Mucosa of descending colon (tissue), 3 donors: ENCODE results near the gene RAET1E. TPM values are rescaled to one million over a fixed set of nuclear protein-coding genes. Genes with fewer than 3 reads are reported as not detected.
A peak's percentile ranks its signal among the peaks of the same experiment; 100 is the strongest.
"Not testable (repeated sequence)": the region's sequence is repeated elsewhere in the genome, so short reads cannot be mapped to it uniquely, and the experiment has no call there.

Experiments
- ATAC-seq: fragments of 200-7000 bp; cut with Tn5 transposase; one replicate; pipeline ENCODE4 v1.9.1; 2020; ENCODE audit warnings: mild to moderate bottlenecking, moderate library complexity
- DNase-seq, 3 donors: peaks; one replicate each; pipeline ENCODE4 v3.0.0-alpha.2; 2020
- H3K36me3 ChIP-seq: fragments of 200-600 bp; one replicate; pipeline ENCODE4 v1.8.0; 2021; ENCODE audit warnings: low read depth, mild to moderate bottlenecking
- H3K4me1 ChIP-seq: fragments of 200-600 bp; one replicate; pipeline ENCODE4 v1.8.0; 2021; ENCODE audit warnings: low read depth, mild to moderate bottlenecking
- H3K4me3 ChIP-seq: fragments of 200-600 bp; one replicate; pipeline ENCODE4 v1.8.0; 2021; ENCODE audit warnings: mild to moderate bottlenecking
- H3K9me3 ChIP-seq: fragments of 200-600 bp; one replicate; pipeline ENCODE4 v1.8.0; 2021; ENCODE audit warnings: mild to moderate bottlenecking
- CTCF ChIP-seq: fragments of 200-600 bp; IDR thresholded peaks from one replicate; pipeline ENCODE4 v1.8.0; 2022; ENCODE audit warnings: antibody characterized with exemption, mild to moderate bottlenecking
- intact Hi-C, 2 donors: fragments of 100-400 bp; cut with DNase I in 1 of 2; cut with micrococcal nuclease in 1 of 2; formaldehyde crosslinking; loops; one replicate each; pipeline versions ENCODE4 v1.11.0 to v1.11.1; 2022; cut with DNase I, micrococcal nuclease
- total RNA-seq, 3 donors: library from RNA; stranded (reverse); fragmentation: NEBNext Ultra II Directional in 2 of 3; extraction: Animal tissue kit (Norgen Biotek cat#: 25700) in 2 of 3; gene quantifications; one replicate each; pipeline versions ENCODE4 v1.2.1 to v1.2.4, GENCODE V29; 2021 to 2023
- donor health status: DM: no; HTN: no; CAD: no; lungs with moderate emphysema.
- donor health status: DM: no; HTN: no; CAD: no.
- donor health status: DM: no; HTN: yes; CAD: no.

The RAET1E gene
- total RNA-seq, 3 donors from 2014 or later: 0.16 to 0.58 TPM; not detected in 1

- no peak for DNase-seq
- Histone ChIP-seq H3K36me3 (no peaks in the 10 kb centered on the region), H3K4me3 (no peak overlapping the region), H3K4me1 (no peaks in the 10 kb centered on the region), H3K9me3 (no peaks in the 10 kb centered on the region)
- no peak for ATAC-seq
- no peak for TF ChIP-seq CTCF
- intact Hi-C loops: loop anchor here in 1 of 2 donors (5.0 kb wide), 1 partner anchor 86 kb away; no protein-coding TSS in a partner anchor
Measured at GRCh38 chr6:149931501-149931900, 33.6 kb upstream of the RAET1E start.

GRCh38 chr6:149929422-149929821 lies 31.5 kb upstream of the RAET1E start:
- intact Hi-C loops: loop anchor here (5.0 kb wide), 2 partner anchors 87 to 92 kb away; no protein-coding TSS in a partner anchor

GRCh38 chr6:149927025-149927424 lies 29.1 kb upstream of the RAET1E start:
- not testable (repeated sequence) for H3K4me3 ChIP-seq, H3K4me1 ChIP-seq, H3K36me3 ChIP-seq, H3K9me3 ChIP-seq, ATAC-seq, DNase-seq
- intact Hi-C loops: loop anchor here (5.0 kb wide), 2 partner anchors 85 to 90 kb away; no protein-coding TSS in a partner anchor

More at GRCh38 chr6:149929422-149929821, 31.5 kb upstream of the RAET1E start:
- no peak for TF ChIP-seq CTCF
- ATAC-seq (no peak), DNase-seq (no peak)
- Histone ChIP-seq H3K9me3 (no peaks in the 10 kb centered on the region), H3K36me3 (no peaks in the 10 kb centered on the region), H3K4me1 (peaks cover 8% of the 10 kb centered on the region), H3K4me3 (no peak overlapping the region)

- TF ChIP-seq CTCF: peak; percentile 75
- H3K36me3 ChIP-seq: no peaks in the 10 kb centered on the region
- no peak overlapping the region for H3K4me3 ChIP-seq
- peak; percentile 86 to 98 (median 95) for DNase-seq
- no peaks in the 10 kb centered on the region for H3K9me3 ChIP-seq
- intact Hi-C loops: loop anchor here (5.0 kb wide), 2 partner anchors 84 to 89 kb away; no protein-coding TSS in a partner anchor
- H3K4me1 ChIP-seq: peaks cover 8% of the 10 kb centered on the region
- peak; percentile 93 for ATAC-seq
Measured at GRCh38 chr6:149925974-149926777, 28.3 kb upstream of the RAET1E start.

- intact Hi-C loops: loop anchor here (5.0 kb wide), 2 partner anchors 83 to 88 kb away; no protein-coding TSS in a partner anchor
- TF ChIP-seq CTCF: no peak
- ATAC-seq (peak; percentile 50), DNase-seq (peak; percentile 27 to 66 (median 59))
- peaks cover 8% of the 10 kb centered on the region for H3K4me1 ChIP-seq
- H3K36me3 ChIP-seq: no peaks in the 10 kb centered on the region
- H3K9me3 ChIP-seq: no peaks in the 10 kb centered on the region
- no peak overlapping the region for H3K4me3 ChIP-seq
Measured at GRCh38 chr6:149925253-149925973, 27.5 kb upstream of the RAET1E start.

GRCh38 chr6:149924933-149925252 lies 27.0 kb upstream of the RAET1E start:
- intact Hi-C loops: loop anchor here (5.0 kb wide), 2 partner anchors 83 to 88 kb away; no protein-coding TSS in a partner anchor
- H3K36me3 ChIP-seq: no peaks in the 10 kb centered on the region
- TF ChIP-seq CTCF: no peak
- no peaks in the 10 kb centered on the region for H3K9me3 ChIP-seq
- ATAC-seq: no peak
- no peak overlapping the region for H3K4me3 ChIP-seq
- peaks cover 8% of the 10 kb centered on the region for H3K4me1 ChIP-seq
- DNase-seq: no peak
